SU-DHL-6 (cell line): Measurements from ENCODE around the gene ZCCHC24.

ENCODE experiments used
- CTCF ChIP-seq: fragments of 200-600 bp; sonication (generic); IDR thresholded peaks from one replicate; pipeline ENCODE4 v1.5.1; 2017; ENCODE audit warnings: antibody characterized with exemption, mild to moderate bottlenecking, low read length, moderate library complexity; ENCODE audit not compliant: insufficient read depth, poor library complexity, severe bottlenecking
- EZH2phosphoT487 ChIP-seq: fragments of 200-600 bp; sonication (generic), shearing (Covaris generic); conservative IDR thresholded peaks from 2 replicates; pipeline ENCODE4 v1.6.1; 2018; ENCODE audit warnings: mild to moderate bottlenecking, antibody characterized with exemption, low read length, moderate library complexity, mixed read lengths

DNA sequence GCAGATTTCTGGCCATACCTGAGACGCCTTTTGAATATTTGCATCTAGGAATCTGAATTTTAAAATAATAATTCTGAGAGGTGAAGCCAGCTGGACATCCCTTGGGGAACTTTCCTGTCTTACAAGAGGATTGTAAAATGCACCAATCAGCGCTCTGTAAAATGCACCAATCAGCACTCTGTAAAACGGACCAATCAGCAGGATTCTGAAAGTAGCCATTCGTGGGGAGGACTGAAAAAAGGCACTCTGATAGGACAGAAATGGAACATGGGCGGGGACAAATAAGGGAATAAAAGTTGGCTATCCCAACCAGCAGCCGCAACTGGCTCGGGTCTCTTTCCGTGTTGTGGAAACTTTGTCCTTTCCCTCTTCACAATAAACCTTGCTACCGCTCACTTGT, 88.2 kb downstream of the ZCCHC24 start:
- TF ChIP-seq CTCF (no peak), EZH2phosphoT487 (no peak)
